HEK293T (cell line): ENCODE data around the gene SCN2B.

Experiments used
- CTCF ChIA-PET: fragments of 350-600 bp; formaldehyde crosslinking; extraction: SDS; loops from one replicate; lab custom pipeline; 2021; ENCODE audit warnings: antibody characterized with exemption, inconsistent platforms; lab: Yijun Ruan, JAX
- POLR2A ChIA-PET: fragments of 350-600 bp; formaldehyde crosslinking; extraction: SDS; loops from one replicate; lab custom pipeline; 2020; ENCODE audit warnings: antibody characterized with exemption, inconsistent platforms; lab: Yijun Ruan, JAX
- DNase-seq: peaks from one replicate; pipeline ENCODE4 v3.0.0; 2012; ENCODE audit warnings: mixed read lengths; ENCODE audit errors: extremely low spot score
- ARNT ChIP-seq: fragments of 450-650 bp; IDR thresholded peaks from 2 replicates; pipeline ENCODE4 v1.6.1; 2017; ENCODE audit warnings: mild to moderate bottlenecking
- BHLHE40 ChIP-seq: fragments of 450-650 bp; IDR thresholded peaks from 2 replicates; pipeline ENCODE4 v1.6.1; 2016; ENCODE audit warnings: mild to moderate bottlenecking, moderate library complexity, borderline replicate concordance
- CTBP1 ChIP-seq: fragments of 450-650 bp; IDR thresholded peaks from 2 replicates; pipeline ENCODE4 v1.6.1; 2016; ENCODE audit warnings: borderline replicate concordance
- ELF4 ChIP-seq: fragments of 450-650 bp; IDR thresholded peaks from 2 replicates; pipeline ENCODE4 v1.6.1; 2017; ENCODE audit warnings: antibody characterized with exemption
- FOXA1 ChIP-seq: fragments of 450-650 bp; IDR thresholded peaks from 2 replicates; pipeline ENCODE4 v1.6.1; 2016; ENCODE audit warnings: mild to moderate bottlenecking
- FOXK2 ChIP-seq: fragments of 450-650 bp; IDR thresholded peaks from 2 replicates; pipeline ENCODE4 v1.6.1; 2016; ENCODE audit warnings: mild to moderate bottlenecking
- FOXM1 ChIP-seq: fragments of 450-650 bp; IDR thresholded peaks from 2 replicates; pipeline ENCODE4 v1.6.1; 2017; ENCODE audit warnings: mild to moderate bottlenecking, borderline replicate concordance
- HDGF ChIP-seq: fragments of 450-650 bp; IDR thresholded peaks from 2 replicates; pipeline ENCODE4 v1.6.1; 2017; ENCODE audit warnings: antibody characterized with exemption, borderline replicate concordance
- L3MBTL2 ChIP-seq: fragments of 450-650 bp; conservative IDR thresholded peaks from 2 replicates; pipeline ENCODE4 v1.6.1; 2016; ENCODE audit warnings: mild to moderate bottlenecking
- LEF1 ChIP-seq: fragments of 450-650 bp; IDR thresholded peaks from 2 replicates; pipeline ENCODE4 v1.6.1; 2017; ENCODE audit warnings: mild to moderate bottlenecking, borderline replicate concordance
- NFRKB ChIP-seq: fragments of 450-650 bp; IDR thresholded peaks from 2 replicates; pipeline ENCODE4 v1.6.1; 2016; ENCODE audit warnings: mild to moderate bottlenecking, moderate library complexity
- SP1 ChIP-seq: fragments of 450-650 bp; IDR thresholded peaks from 2 replicates; pipeline ENCODE4 v1.6.1; 2017
- SUZ12 ChIP-seq: fragments of 450-650 bp; IDR thresholded peaks from 2 replicates; pipeline ENCODE4 v1.6.1; 2016; ENCODE audit warnings: mild to moderate bottlenecking
- TARDBP ChIP-seq: fragments of 450-650 bp; IDR thresholded peaks from 2 replicates; pipeline ENCODE4 v1.6.1; 2016
- ZNF384 ChIP-seq: fragments of 450-650 bp; IDR thresholded peaks from 2 replicates; pipeline ENCODE4 v1.6.1; 2016
- TF ChIP-seq, protein P1 (sequence below): fragments of 450-650 bp; IDR thresholded peaks from 2 replicates; pipeline ENCODE4 v1.6.1; 2016

Gene SCN2B

DNA sequence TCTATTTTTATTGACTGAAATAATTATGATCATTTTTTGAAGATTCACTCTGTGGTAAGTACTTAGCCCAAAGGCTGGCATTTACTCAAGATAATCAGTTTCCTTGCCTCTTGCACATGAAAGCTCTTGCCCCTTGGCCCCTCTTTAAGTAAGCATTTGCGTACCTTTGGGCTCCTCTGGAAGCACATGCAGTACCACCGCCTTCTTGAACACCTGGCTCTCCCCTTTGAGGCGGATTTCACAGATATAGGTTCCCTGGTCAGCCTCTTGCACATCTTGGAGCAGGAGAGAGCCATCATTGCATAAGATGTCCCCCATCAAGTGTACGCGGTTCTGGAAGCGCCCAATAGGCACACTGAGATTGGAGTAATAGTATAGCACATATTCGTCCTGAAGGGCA, 33.9 kb upstream of the SCN2B start:
- no peak for DNase-seq
- ChIA-PET CTCF (no interaction called here), POLR2A (no interaction called here)
- TF ChIP-seq L3MBTL2 (no peak), FOXM1 (no peak), CTBP1 (no peak), ARNT (no peak), ZNF384 (no peak)
- TF ChIP-seq, protein P1, sequence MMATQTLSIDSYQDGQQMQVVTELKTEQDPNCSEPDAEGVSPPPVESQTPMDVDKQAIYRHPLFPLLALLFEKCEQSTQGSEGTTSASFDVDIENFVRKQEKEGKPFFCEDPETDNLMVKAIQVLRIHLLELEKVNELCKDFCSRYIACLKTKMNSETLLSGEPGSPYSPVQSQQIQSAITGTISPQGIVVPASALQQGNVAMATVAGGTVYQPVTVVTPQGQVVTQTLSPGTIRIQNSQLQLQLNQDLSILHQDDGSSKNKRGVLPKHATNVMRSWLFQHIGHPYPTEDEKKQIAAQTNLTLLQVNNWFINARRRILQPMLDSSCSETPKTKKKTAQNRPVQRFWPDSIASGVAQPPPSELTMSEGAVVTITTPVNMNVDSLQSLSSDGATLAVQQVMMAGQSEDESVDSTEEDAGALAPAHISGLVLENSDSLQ, result no peak

GRCh38 chr11:118209033-118209432, 32.6 kb upstream of the SCN2B start:
- ChIA-PET CTCF (no interaction called here), POLR2A (no interaction called here)
- TF ChIP-seq SUZ12 (no peak), ARNT (no peak), CTBP1 (no peak), NFRKB (no peak), FOXM1 (no peak), ZNF384 (no peak), HDGF (no peak), ELF4 (no peak), FOXK2 (no peak), L3MBTL2 (no peak), SP1 (no peak), TARDBP (no peak), BHLHE40 (no peak), LEF1 (no peak), FOXA1 (no peak)
- TF ChIP-seq, protein P1, result no peak
- DNase-seq, result no peak

- POLR2A ChIA-PET, result no interaction called here
- DNase-seq, result no peak
- CTCF ChIA-PET, result interaction anchor here (0.6 kb wide), 1 partner anchor 1863 kb away, joined by 3 read pairs; no protein-coding TSS in a partner anchor
- no peak for TF ChIP-seq NFRKB
- no peak for TF ChIP-seq LEF1
- no peak for TF ChIP-seq ELF4
- no peak for TF ChIP-seq FOXA1
- no peak for TF ChIP-seq TARDBP
- no peak for TF ChIP-seq FOXK2
- TF ChIP-seq SUZ12, result no peak
- TF ChIP-seq FOXM1, result no peak
- TF ChIP-seq ZNF384, result no peak
- TF ChIP-seq CTBP1, result no peak
- TF ChIP-seq L3MBTL2, result no peak
These were observed 30.6 kb upstream of the SCN2B start for GRCh38 chr11:118207079-118207478.

GRCh38 chr11:118206391-118207031, 30.1 kb upstream of the SCN2B start:
- ChIA-PET POLR2A (no interaction called here), CTCF (no interaction called here)
- no peak for TF ChIP-seq ZNF384
- no peak for TF ChIP-seq LEF1
- no peak for TF ChIP-seq FOXA1
- no peak for TF ChIP-seq L3MBTL2
- no peak for TF ChIP-seq FOXK2
- no peak for TF ChIP-seq SUZ12
- no peak for TF ChIP-seq BHLHE40
- DNase-seq, result no peak

DNA sequence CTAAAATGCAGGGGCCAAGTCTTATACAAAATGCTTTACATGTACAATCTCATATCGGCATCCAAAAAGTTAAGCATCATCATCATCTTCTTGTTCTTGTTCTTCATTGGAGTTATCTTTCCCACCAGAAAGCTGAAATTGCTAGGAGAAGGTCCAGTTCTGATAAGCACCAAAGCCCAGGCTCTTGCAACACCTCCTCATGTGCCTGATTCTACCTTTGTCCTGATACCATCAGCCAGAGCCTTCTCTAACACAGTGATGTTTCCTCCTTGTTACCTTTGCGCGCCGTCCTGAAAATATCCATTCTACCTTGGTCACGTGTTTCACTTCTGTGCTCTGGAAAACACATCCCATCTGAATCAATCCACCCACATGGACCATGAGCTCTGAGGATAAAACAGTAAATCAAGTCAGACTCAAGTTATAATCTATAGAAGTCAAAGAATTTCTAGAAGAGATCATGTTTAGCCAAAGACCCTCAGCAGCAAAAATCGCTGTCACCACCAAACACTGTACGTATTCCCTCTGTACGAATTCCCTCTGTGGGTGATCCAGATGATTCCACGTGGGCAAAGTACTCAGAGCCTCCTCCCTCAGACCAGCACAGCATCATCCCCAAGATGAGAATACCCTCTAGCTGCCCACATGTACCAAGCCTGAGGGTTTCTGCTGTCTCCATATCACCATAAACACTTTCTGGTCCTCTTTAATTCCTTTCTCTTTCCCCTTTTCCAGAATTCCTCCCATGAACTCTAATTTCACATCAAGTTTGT, 29.4 kb upstream of the SCN2B start:
- ChIA-PET CTCF (no interaction called here), POLR2A (no interaction called here)
- DNase-seq, result no peak

More for the DNA sequence above, 29.4 kb upstream of the SCN2B start:
- no peak for TF ChIP-seq HDGF
- no peak for TF ChIP-seq SUZ12
- TF ChIP-seq FOXM1, result no peak
- TF ChIP-seq, protein P1, result no peak
- no peak for TF ChIP-seq BHLHE40
- TF ChIP-seq ARNT, result no peak
